GM21515 (cell line): ENCODE results near the gene SH3PXD2A.

ENCODE experiments used
- ATAC-seq: cut with Tn5 transposase; IDR thresholded peaks from one replicate; pipeline ENCODE4 v1.9.1; 2021; ENCODE audit not compliant: unreplicated experiment

SH3PXD2A gene

DNA sequence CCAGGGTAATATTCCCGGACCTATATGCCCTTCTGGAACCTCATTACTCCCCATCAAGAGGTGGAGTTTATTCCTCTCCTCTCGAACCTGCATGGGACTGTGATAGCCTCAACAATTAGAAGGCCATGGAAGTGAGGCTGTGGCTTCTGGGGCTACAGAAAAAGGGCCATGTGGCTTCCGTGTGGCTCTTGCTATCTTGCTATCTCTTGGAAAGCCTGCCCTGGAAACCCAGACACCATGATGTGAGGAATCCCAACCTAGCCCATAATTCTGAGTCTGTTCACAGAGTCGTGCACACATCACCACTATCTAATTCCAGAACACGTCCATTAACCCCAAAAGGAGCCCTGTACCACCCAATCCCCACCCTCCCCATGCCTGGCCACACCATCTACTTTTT lies 20.8 kb upstream of the SH3PXD2A start:
- no peak for ATAC-seq

DNA sequence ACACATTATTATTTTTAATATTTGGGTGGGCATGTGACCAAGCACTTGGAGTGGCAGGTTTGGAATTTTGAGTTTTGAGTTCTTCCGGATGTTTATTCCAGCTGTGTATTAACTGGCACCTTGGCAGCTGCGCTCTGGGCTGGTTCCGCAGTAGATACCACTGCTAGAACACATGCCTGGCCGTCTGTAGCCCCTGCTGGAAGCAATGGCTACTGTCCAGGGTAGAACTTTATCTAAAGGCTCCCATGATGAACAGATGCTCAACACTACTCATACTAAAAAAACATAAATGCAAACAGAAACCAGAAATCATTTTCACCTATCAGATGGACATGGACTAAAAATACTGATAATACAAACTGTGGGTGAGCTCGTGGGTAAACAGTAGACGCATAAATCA lies 19.4 kb upstream of the SH3PXD2A start:
- ATAC-seq: no peak

DNA sequence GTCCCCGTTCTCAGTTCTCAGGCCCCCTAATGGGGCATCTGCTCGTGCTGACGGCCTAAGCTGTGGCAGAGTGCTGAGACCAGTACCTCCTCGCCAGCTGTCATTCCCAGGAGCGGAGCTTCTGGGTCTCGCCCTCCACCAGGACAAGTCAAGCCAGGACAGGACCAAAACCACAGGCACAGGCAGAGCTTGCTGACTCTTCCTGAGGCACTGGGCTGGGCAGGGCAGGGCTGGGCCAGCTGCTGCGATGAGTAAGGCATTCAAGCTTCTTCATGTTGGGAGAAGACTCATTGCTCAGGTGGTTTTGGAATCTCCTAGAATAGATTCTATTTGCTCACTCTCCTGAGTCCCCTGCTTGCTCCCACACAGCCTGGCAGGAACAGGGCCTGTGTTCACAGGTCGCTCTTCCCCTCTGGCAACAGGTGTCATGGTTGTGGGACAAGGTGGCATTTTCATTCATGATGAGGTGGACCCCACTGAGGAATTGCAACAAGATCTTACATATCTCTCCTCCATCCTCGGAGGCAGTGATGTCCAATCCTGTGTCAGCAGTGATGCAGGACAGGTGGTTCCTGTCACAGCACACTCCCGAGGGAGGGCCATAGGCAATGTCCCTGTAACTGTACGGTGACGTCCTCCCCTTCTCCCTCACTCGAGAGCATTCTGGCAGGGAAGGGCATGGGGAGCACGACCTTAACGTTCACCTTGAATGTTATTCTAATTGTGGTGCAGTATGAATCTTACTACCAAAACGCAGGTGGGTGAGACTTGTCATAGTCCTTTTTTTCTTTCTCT lies 17.0 kb upstream of the SH3PXD2A start:
- ATAC-seq: no peak

DNA sequence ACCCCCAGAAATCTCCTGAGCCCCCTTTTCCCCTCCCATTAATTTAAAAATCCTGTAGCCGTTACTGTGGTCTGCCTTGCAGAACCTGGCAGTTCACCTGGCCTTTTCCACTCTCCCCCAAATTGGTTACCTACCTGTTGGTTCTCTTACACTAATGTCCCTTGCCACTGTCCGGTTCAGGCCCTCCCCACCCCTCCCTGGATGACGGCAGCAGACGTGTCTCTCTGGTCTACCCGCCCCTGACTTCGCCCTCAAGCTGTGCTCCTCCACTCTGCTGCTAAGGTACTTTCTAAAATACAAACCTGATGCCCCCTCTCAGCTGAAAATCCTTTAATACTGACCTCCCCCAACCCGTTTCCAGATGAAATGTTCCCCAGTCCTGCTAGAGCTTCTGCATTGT lies 15.6 kb upstream of the SH3PXD2A start:
- no peak for ATAC-seq

DNA sequence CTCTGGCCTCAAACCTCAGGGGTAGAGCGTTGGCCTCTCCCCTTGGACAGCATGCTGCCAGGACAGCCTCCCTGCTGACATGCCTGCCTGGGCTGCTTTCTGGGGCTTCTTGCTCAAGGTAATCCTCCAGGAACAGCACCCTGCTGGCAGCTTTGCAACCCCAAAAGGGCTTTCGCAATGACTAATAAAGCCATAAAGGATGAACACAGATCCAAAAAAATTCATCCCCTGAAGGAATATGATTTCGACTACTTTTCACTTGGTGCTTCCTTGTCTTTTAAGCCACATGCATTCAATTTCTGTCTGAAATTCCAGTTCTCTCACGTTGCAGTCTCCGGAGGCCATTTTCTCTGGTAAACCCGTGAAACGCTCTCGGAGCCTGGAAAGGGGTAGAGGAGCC lies 15.1 kb upstream of the SH3PXD2A start:
- ATAC-seq: no peak

DNA sequence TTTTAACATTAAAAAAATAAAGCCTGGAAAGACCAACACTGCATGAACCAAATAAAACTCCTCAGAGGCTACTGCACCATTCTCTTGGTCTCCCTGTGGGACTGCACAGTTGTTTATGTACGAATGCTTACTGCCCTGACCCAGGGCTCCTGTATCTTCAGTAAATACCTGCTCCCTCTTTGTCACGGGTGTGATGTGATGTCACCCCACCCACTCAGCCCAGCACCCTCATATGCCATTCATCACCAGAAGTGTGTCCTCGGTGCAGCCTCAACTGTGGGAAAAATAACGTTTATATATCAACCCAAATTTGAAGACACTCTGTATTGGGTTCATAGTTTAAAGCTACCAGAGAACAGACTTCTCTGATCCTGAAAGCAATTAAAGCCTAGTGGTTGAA lies 14.0 kb upstream of the SH3PXD2A start:
- no peak for ATAC-seq

DNA sequence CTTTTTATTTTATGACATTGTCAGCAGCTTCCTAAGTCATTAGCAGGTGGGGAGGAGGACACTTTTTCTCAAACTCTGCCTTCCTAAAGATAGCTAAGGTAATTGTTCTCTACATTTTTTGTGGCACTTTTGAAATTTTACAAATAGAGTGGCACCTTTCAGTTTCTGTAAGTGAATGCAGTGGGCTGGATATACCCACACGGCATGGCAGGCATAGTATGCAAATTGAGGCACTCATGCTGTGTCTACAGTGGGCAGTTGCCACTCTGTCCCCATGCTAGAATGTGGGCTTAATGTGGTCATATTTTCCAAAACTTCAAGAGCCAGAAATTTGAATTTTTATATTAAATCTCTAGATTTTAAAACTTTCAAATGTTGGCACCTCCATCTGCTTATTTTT lies 12.8 kb upstream of the SH3PXD2A start:
- ATAC-seq: no peak

DNA sequence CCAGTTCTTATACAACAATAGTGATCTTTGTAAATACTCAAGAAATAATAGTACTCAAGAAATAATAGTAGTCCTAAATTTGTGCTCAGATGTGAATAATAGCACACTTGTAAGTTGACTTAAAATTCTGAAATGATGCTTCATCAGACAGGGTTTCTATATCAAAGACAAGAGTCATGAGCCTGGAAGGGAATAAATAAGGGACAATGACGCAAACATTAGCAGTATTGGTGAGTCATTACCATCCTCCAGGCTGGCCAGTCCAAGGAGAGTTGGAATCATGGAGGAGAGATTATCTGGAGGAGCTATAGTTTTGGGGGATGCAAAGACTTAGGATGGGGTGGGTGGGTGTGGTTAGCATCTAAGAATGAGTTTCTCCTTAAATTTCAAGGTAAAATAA lies 6.1 kb upstream of the SH3PXD2A start:
- ATAC-seq: no peak

DNA sequence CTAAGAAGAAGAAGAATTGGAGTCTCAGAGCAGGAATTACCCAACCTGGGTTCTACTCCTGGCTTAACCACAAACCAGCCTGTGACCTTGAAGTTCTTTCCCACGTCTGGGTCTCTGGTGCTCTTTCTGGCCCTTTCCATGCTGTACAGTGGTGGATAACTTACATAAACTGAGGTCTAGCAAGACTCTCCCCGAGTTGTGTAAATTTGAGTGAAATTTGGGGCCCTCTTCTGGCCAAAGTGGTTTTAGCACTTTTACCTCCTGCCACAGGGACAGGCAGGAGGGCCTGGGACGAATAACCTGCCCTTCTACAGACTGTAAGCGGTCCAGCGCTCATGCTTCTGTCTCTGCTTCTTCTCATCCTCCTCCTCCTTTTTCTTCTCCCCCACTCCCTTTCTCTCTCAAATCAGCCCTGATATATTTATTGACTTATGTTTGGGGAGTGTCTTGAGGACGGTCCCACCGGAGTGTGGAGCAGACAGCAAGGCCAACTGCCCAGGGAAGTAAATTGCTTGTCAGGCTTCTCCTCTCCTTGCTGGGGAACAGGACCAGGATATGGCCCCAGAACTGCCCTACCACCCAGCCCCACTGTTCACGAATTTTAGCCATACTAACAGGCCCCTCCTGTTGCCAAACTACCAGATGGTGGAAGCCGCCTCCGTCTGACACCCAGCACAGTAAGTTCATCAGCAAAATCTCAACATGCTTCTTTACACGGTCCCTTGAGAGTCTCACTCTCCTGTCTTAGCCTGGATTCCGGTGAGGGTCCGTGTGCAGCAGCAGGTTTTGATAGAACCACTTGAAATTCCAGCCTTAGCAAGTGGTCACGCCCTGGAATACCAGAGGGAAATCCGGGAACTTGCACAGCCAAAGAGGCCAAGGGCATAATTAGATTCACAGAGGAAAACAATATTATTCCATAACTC lies 4.0 kb upstream of the SH3PXD2A start:
- no peak for ATAC-seq

DNA sequence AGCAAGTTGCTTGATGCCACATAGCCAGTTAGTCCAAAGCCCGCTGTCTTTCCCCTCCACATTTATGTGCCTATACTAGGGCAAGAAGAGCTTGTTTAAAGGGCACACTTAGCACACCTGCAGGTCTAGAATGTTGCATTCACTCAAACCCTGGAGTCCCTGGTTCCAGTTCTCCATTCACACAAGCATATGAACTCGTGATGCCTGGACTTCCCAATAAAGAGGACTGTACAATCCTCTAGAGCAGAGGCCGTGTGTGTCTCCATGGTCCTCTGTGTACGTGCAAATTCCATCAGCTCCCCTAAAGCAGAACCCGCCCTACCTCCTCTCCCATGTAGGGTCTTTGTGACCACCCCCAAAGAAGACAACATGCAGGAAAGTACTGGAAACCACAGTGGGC lies 3.0 kb upstream of the SH3PXD2A start:
- ATAC-seq: no peak

DNA sequence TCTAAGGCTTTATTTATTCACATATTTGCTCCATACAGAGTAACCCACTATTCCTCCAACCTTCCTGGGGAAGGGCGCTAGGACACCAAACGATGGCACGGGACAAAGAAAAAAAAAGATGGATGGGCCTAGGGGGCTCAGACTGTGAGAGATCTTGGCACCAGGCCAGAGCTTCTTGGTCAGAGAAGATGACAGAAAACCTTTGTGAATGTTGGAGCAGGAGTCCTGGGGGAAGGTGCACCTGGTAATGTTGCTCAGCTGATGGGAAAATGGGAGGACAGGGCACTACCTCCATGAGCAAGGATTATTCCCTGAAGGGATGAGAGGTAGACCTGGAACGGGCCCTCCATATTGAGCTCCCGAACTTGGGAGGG lies 1.4 kb upstream of the SH3PXD2A start:
- ATAC-seq: no peak

DNA sequence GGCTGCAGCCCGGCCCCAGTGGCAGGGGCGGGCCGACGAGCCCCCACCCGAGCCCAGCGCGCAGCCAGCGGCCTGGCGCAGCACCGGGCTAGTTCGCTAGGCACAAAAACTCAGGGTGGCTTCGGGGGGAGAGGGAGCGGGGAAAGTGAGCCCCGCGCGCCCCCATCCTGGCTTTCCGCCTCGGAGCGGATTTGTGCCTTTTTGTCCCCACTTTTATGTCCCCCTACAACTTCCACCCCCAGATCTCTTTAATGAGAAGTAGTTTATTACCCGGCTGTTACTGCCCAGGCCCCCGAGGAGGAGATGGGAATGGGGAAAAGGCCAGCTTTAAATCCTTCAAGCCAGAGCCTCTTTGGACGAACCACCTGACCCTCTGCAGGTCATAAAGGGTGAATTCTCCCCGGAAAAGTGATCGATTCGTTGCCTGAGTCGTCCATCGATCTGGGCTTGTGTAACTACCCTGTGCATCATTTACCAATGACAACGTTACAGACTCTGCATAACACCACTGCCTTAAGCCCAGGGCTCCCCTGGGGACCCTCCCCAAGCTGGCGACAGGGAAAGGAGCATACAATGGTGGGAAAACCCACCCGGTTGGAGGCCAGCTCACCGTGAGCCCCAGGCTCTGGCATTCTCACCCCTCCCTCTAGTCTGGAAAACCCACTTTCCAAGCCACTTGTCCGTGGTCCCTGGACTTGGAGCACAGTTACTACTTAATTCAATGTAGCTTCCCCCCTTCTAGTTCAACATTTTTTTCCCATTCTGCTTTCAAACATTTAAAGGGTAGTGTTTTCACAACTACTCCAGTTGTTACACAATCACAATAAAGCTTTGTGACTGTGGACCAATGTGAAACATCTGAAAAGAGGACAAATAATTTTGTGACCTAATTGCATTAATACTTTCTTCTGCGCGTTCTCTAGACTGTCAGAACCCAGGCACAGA lies 748 bp upstream of the SH3PXD2A start:
- no peak for ATAC-seq

DNA sequence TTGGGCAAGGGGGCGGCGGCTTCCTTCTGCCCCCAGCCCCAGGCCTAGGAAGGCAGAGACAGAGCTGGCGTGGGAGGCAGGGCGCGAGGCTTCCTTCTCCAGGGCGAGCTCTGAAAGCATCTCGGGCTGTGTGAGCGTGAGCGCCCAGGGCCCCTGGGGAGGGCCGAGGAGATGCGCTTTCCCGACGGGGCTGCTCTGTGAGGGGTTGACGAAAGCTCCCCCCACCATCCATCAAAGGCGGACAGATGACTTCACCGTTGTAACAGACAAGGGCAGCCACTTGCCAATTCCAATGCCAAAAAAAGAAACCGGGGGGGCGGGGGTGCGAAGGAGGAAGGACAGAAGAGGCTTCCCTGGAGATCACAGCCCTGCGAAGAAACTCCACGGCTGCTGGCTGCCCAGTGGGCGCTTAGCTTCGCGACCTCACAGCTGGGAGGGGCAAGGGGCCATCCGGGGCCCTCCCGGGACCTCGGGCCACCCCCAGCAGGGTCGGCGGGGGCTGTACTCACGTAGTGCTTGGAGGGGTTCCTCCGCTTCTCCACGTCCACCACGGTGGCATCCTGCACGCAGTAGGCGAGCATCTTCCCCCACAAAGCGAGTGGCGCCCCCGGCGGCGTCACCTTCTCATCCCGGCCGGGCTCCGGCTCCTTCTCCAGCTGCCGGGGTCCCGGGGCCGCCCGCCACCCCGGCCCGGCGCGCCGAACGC lies 537 bp downstream of the SH3PXD2A start:
- ATAC-seq: no peak

DNA sequence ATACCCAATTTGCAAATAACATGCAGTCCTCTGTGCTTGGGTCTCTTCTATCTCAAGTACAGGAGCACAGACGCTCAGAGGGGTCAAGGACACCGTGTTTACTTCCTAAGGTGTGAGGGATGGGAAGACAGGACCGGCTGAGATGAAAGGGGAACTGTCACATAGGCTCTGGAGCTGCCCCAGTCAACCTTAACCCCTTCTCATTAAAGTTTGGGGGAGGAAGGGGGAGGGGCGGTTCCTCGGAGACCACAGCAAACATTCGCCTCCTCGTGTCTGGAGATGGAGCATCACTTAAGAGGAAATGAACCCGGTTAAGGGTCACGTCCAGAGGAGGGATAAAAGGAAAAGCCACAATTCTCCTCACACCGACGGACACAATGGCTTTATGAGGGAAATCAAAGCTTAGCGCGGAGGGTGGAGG lies 1.1 kb downstream of the SH3PXD2A start:
- no peak for ATAC-seq

DNA sequence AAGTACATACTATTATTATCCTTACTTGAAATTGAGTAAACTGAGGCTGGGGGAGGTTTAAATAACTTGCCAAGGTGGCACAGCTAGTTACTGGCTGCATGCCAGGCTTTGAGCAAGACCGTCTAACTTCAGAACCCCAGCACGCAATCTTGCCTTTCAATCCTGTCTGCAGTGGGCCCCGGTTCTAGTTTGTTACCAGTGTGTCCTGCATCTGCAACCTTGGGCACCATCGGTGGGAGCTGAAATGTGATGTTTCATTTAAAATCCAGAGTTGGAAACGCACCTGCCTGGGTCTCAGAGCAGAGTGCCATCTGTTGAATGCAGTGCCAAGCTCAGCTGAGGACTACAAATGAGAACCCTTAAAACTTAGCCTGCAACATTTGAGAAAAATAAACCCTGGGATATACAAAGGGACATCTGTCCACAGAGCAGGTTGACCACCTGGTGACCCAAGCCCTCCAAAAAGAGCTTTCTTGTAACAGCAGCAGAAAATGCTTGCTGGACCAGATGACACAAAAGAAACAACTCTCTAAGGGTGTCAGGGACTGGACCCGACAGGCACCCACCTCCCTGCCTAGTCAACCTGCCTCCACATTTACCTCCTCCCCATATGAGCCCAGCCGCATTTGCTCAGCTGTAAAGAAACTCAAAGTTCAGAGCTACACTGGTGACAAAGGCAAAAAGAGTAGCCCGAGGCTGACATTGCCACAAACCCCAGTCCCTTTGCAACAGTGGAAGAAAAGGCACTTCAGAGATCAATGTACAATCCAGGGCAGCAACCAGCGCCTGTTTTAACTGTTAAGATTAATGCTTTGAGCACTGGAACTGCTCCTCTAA lies 1.7 kb downstream of the SH3PXD2A start:
- no peak for ATAC-seq

DNA sequence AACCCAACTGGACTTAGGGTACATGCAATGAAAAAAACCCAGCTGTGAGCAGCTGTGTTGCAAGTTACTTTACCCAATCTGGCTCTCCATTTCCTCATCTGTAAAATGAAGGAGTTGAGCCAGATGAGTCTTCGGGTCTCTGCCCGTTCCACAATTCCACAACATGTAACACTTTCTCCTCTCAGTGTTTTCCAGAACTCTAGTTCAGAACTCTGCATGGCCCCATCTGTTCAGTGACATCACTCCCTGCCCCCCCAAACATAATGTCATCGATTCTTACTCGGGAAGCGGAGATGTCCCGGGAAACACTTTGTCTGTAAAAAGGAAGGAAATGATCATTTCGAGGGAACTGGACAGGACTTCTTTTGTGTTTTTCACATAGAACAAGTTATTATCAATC lies 2.5 kb downstream of the SH3PXD2A start:
- ATAC-seq: no peak

DNA sequence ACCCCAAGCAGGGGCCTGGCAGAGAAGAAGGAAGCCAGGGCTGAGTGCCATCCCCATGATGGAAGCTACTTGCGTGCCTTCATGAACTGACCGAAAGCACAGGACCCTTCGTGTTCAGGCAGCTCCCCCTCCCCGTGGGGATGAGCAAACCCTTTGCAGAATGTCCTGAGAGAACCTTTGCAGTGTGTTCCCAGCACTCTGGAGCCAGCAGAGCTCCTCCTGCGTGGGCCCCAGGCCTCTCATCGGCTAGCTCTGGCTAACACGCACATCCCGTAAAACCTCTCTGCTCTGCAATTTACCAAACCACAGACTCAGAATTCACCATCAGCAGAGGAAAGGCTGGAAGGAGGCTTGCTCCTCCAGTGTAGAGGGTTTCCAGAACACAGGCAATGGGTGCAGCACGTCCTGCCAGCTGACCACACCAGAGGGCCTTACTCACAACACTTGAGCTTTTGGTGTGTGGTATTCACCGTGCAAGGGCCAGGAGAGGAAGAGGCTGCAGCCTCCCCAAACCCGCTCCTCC lies 3.1 kb downstream of the SH3PXD2A start:
- no peak for ATAC-seq

DNA sequence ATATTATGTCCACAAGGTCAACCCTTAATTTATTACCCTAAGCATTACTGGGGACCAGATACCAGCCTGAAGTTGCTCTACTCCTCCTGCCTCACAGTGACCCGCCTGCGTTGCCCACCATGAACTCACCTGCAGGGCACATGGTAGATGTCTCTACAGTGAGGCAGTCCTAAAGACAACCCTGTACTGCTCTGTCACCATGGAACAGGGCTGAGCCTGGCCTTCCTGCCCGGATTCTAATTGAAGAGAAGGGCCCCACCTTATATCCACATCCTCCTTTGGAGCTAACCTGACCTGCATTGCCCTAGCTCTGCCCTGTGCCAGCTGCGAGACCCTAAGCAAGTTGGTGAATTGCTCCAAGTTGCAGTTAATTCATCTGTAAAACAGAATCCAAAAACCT lies 4.1 kb downstream of the SH3PXD2A start:
- no peak for ATAC-seq

DNA sequence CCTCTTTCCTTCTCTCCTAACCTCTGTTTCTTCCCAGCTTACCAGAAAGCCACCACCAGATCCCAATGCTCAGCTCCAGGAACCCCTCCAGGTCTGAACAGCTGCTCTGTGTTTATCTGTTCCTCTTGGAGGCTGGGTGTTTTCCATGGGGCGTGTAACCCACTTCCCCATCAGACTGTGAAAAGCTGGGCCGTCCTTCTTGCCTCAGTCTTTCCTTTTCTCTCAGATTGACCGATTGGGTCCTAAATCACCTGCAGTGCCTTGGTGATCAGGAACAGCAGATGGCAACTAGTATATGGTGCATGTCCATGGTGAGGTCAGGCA lies 4.8 kb downstream of the SH3PXD2A start:
- no peak for ATAC-seq
